ENCODE measurements around the gene RHCE.

DNA sequence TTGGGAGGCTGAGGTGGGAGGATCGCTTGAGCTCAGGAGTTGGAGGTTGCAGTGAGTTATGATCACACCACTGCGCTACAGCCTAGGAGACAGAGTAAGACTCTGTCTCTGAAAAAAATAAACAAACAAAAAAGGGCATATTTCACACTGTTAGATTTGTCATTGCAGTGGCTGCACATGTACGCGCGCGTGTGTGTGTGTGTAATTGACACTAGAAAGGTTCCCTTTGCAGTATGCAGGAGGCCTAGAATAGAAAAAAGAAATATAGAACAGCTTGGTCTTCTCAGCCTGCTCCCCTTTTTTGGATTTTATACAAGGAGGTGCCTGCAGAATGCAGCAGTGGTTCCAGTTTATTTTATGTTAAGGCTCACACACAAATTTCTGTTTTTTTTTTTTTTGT is 18.7 kb upstream of the RHCE start:
- TF ChIP-seq JUND (IDR thresholded peaks at IDR 0.05; ENCODE audit: low read length) (no peak), MAX (IDR thresholded peaks at IDR 0.05) (no peak)

Measured in H1 (cell line).